ENCODE measurements around the gene PEX26.
"Not testable (repeated sequence)": the region's sequence is repeated elsewhere in the genome, so short reads cannot be mapped to it uniquely, and the experiment has no call there.

Gene PEX26

GRCh38 chr22:18101536-18101935 lies 23.7 kb downstream of the PEX26 start:
- DNase-seq = no peak

DNA sequence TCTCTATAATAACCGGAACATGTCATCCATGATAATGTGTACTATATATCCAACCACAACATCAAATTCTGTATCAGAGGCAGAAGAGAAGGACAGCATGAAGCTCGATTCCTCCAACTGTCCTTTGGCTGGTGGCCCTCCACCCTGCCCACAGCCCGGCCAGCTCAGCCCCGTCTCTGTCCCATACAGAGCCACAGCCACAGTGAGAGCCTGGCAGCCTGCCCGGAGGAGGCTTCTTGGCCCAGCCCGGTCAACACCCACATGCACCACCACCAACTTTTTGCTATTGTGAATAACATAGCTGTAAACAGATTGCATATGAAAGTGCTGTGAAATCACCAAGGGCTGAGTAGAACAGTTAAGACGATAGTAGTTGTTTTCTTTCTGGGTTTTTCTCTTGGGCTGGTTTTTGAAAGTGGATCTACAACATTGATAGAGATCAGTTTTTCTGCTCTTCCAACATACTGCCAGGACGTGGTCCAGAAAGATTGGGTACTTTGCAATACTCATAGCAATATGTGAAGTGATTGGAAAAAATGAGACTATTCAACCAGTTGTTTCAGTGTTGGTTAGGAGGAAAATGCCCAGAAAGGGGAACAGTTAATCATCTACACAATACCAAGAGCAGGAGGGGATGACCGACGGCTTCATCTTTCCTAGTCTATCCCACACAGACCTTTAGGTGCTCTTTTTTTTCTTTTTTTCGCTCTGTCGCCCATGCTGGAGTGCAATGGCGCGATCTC lies 25.9 kb downstream of the PEX26 start:
- no peak for DNase-seq

GRCh38 chr22:18104566-18104965 lies 26.8 kb downstream of the PEX26 start:
- DNase-seq = no peak

DNA sequence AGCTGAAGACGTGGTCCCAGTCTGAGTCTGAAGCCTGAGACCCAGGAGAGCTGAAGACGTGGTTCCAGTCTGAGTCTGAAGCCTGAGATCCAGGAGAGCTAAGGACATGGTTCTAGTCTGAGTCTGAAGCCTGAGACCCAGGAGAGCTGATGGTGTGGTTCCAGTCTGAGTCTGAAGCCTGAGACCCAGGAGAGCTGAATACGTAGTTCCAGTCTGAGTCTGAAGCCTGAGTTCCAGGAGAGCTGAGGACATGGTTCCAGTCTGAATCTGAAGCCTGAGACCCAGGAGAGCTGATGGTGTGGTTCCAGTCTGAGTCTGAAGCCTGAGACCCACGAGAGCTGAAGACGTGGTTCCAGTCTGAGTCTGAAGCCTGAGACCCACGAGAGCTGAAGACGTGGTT lies 28.2 kb downstream of the PEX26 start:
- not testable (repeated sequence) for DNase-seq

GRCh38 chr22:18106550-18107341 lies 29.0 kb downstream of the PEX26 start:
- not testable (repeated sequence) for DNase-seq

DNA sequence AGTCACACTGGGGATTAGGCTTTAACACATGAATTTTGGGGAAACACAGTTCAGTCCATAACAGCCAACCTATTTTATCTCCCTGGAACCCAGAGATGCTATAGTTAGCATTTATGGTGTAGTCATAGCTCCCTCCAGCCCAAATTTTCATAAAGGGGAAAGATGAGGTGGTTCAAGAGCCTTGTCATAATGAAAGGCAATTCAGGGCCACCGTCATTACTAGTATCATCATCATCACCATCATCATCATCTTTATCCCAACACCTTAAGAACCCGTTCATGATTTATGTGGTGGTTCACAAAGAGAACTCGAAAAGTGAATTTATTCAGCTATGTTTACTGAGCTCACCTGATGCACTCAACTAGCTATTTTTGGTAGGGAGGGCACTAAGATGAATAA lies 30.4 kb downstream of the PEX26 start:
- no peak for DNase-seq

DNA sequence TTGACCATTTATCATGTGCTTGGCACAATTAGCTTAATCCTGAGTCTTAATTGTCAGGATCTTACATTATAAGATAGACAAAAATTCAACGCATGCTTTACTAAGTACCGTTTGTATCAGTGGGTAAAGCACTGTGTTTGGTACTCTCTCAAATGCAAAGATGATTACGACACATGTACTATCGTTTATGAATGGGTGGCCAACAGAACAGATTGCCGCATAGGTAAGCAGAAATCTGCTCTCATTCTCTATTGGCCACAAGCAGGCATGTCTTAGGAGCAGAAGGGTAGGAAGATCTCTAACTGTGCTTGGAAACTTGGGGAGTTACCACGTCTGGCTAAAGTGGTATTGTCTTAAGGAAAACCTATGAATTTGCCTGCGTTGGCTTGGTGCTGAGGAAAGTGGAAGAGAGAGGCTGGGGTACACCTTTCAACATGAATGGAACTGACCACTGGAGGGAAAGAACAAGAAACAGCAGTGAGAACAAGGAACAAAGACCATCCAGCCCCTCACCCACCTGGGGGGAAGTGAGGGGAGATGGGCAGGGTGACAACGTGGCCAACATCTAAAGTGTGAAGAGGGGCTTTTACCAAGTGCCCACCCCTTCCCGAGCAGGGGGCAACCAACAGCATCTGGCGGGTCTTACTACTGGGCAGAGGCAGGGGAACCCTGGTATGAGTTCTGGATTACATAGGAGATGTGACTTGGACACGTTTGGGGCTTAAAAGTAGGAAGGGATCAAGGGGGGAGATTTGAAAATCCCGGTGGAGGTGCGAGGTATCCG lies 31.8 kb downstream of the PEX26 start:
- DNase-seq = no peak

DNA sequence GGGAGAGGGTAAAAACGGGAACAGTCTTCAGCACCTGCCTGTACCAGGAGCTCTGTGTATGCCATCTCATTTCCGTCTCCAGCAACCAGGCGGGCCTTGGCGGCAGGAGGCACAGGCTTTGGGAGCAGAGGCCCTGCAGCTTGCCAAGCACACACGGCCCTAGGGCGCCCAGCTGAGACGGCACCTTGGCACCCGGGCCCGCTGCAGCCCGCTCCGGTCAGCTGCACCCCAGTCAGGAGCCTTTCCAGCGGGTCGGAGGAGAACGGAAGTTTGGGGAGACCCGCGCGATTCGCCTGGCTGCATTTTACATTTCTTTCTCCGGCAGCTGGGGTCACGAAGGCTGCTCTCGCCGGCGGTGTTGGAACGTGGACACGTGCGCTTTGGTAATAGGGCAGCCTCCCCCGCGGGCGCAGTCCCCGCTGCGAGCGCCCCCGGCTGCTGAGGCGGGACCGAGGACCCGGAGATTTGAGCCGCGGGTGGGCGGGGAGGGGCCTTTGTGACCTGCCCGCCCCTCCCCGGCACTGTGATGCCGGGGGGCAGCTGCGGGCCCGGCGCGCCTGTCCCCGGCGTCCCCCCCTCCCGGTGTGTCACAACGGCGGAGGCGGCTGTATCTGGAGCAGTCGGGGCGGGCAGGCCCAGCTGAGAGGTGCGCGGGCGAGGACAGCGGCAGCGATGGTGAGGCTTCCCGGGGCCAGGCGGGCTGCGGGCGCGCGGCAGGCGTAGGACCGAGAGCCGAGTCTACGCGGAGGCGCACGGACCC lies 32.6 kb downstream of the PEX26 start, which contains the start of gene TUBA8:
Gene TUBA8, plus strand, starts transcription at position 616 of the 760 bp plus-strand sequence. Its CDS starts 57 bp downstream, at position 673.
- DNase-seq = peak; percentile 7

GRCh38 chr22:18110954-18111758 lies 33.4 kb downstream of the PEX26 start:
- no peak for DNase-seq

DNA sequence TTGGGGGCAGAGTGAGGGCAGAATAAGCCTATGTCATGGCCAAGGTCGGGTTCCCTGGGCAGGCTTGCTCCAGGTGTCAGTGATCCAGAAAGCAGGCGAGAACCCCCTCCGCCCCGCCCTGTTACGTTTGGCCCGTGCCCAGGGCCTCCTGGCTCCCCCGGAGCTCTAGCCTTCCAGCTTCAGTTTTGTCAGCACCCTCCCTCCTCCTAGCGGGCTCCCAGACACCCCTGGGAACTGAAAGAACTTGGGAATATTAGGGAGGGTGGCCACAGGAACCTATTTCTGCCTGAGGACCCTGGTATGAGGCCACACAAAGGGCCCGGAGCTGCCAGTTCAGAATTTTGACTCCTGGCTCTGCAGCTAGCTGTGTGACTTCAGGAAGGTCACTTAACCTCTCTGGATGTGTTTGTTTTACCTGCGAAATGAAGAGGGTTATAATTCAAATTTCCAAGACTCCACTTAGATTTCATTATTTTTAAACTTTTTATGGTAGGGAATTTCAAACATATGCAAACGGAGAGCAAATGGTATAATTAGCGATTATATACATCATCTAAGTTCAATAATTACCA lies 34.1 kb downstream of the PEX26 start:
- no peak for DNase-seq

DNA sequence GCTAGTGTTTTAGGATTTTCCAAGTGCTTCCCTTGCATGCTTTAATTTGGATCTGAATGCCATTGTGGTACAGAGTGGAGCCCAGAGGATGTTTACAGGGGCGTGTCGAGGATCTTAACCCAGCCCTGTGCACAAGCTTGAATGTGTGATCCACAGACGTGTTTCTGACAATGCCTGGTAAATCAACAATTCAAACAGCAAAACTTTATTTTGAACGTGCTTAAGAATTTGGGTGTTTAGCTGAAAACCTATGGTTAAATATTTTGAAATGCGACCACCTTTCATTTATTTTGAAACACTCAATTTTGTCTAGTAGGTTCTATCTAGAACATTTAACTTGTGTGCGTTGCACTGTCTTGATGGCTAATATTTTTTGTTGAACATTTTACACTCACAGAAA lies 34.6 kb downstream of the PEX26 start:
- DNase-seq = no peak

DNA sequence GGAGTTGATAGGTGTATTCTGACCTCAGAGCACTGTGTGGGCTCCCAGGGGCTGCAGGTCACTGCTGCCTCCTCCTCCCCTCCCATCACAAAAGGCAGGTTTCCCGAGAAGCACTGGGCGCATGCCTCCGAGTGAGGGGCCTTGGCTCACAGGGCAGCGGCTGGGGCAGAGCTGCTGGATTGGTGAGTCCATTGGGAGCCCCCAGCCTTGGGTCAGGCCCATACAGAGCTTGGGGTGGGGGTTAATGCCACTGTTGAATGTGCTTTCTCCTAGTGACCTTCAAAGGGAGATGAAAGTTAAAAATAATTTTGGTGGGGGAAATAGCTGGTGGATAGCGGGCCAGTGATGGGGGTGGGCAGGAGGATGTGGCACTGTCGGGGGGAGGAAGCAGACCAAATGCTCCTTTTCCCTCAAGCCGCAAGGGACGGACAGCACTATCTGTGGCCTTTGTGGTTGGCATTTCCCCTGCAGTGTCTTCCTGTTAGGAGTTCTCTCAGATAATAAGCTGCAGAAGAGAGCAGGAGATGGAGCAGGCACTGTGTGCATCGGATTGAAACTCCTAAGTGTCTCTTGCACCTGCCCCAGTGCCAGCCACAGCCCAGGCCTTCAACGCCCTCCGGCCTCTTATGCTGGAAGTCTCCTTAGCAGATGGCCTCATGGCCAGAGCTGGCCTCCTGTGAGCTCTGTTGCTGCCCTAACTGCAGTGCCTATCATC lies 36.0 kb downstream of the PEX26 start:
- DNase-seq = no peak

- DNase-seq = no peak
Measured at GRCh38 chr22:18114495-18114894, 36.7 kb downstream of the PEX26 start.

GRCh38 chr22:18114976-18115652 lies 37.3 kb downstream of the PEX26 start:
- DNase-seq = no peak

DNA sequence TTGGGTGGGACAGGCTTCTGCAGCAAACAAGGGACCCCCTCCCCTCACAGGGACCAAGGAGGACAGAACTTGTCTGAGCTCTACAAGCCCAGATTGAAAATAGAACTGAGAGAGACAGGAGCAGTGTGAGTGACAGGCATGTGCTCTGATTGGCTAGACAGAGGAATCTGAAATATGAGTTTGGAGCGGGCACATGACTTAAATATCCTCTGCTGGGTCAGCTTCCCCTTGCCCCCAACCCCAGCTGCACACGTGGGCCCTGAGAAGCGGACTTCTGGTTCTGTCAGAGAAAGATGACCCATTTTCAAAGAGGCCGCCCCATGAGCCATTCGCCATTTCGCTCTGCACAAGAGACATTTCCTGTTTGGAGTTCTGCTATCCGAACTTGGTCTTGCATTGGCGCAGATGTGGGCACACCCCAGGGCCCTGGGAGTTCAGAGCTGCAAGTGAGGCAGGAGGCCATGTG lies 38.1 kb downstream of the PEX26 start:
- DNase-seq = no peak

DNA sequence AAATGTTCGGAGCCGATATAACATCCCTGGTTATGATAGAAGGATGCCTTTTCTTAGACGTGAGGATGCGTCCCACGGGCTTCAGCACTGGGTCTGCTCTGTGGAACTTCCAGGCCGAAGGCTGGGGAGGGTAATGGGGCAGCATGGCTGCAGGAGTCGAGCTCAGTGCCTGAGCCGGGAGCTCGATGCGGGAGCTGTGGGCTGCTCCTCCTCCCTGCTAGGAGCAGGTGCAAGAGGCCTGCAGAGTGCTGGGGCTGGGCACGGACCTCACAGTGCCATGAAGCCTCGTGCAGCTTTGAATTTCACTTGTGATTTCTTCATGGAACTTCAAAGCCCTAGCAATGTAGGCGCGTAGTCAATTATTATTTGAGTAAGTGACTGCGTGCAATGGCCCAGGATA lies 38.8 kb downstream of the PEX26 start:
- DNase-seq = no peak

DNA sequence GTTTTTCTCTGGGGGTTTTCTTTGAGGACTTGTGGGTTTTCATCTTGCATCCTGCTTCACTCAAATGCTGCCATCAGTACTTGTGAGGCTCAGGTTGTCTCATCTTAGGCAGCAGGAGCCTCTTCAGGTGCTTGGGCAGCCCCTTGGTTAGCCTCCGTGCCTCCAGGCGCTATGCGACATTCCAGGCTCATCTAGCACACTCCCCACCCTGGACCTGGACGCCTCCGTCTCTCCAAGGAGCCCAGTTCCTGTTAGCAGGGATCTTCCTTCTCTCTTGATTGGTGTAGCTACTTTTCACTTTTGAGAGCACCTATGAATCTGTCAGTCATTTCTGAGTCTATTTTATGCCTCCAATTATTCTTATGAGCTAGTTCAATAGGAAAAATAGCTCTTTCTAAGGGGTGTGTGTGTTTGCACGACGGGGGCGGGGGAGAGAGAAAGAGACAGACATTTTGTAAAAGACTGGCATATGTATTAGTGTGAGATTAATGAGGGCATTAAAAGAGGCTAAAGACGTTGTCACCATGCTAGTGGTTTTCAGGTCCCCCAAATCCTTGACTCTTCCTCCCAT lies 40.6 kb downstream of the PEX26 start:
- no peak for DNase-seq

DNA sequence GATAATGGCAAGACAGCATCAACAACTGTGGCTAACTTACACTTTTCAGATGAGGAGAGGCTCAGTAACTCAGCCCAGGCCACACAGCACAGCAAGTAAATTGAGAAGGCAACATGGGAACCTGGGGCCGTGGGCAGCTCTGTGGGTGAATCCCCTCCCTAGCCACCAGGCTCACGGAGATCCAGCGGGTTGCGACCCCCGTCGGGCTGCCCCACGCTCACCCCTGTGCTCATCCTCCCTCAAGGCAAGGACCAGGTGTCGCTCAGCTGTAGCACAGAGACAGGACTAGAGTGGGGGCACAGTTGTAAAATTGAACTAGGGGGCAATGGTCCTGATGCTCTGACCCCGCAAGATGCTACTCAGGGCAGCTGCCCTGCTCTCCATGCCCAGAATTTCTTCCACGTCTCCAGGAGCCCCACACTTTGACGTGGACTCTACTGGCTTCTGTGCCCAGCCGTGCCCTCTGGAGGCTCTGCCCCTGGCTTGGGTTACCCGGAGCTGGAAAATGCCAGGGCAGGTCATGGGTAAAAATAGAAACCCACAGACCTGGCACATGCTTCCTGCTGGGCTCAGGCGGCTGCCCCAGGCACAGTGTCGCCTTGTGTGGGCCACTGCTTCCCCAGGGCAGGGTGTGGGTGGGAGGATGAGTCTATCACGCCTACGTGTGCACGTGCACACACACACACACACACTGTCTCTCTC lies 41.8 kb downstream of the PEX26 start:
- no peak for DNase-seq

GRCh38 chr22:18120857-18121256 lies 43.1 kb downstream of the PEX26 start:
- DNase-seq = no peak
